RWPE2 (cell line): Measurements from ENCODE around the gene C10orf95.

Experiments
- ATAC-seq: fragments of 200-7000 bp; cut with Tn5 transposase; 3 replicates; pipeline ENCODE4 v1.9.1; 2021; ENCODE audit warnings: low read depth
- DNase-seq: peaks from one replicate; pipeline ENCODE4 v3.0.0-alpha.2; 2020; ENCODE audit warnings: low spot score
- H3K27ac ChIP-seq: fragments of 450-650 bp; 2 replicates; pipeline ENCODE4 v1.5.1; 2017; ENCODE audit warnings: mild to moderate bottlenecking; ENCODE audit not compliant: poor library complexity, severe bottlenecking
- H3K27me3 ChIP-seq: fragments of 250-450 bp; sonication (Bioruptor Pico); 2 replicates; pipeline ENCODE4 v1.5.1; 2021; ENCODE audit warnings: mild to moderate bottlenecking, moderate library complexity; ENCODE audit not compliant: insufficient read depth, poor library complexity, severe bottlenecking
- H3K36me3 ChIP-seq: fragments of 250-450 bp; sonication (Bioruptor Pico); 2 replicates; pipeline ENCODE4 v1.5.1; 2020; ENCODE audit warnings: low read depth, mild to moderate bottlenecking, moderate library complexity
- H3K4me1 ChIP-seq: fragments of 250-450 bp; sonication (Bioruptor Pico); 2 replicates; pipeline ENCODE4 v1.5.1; 2021; ENCODE audit warnings: mild to moderate bottlenecking, moderate library complexity; ENCODE audit not compliant: insufficient read depth, poor library complexity, severe bottlenecking
- H3K4me3 ChIP-seq: fragments of 250-450 bp; sonication (Bioruptor Pico); 2 replicates; pipeline ENCODE4 v1.5.1; 2021; ENCODE audit warnings: mild to moderate bottlenecking, moderate library complexity; ENCODE audit not compliant: severe bottlenecking
- H3K9me3 ChIP-seq: fragments of 250-450 bp; sonication (Bioruptor Pico); 2 replicates; pipeline ENCODE4 v1.5.1; 2021; ENCODE audit warnings: mild to moderate bottlenecking, moderate library complexity; ENCODE audit not compliant: severe bottlenecking
- TF ChIP-seq, protein P1 (sequence below): fragments of 450-650 bp; IDR thresholded peaks from one replicate; pipeline ENCODE4 v1.5.1; 2017; ENCODE audit warnings: mild to moderate bottlenecking, moderate library complexity; ENCODE audit not compliant: poor library complexity, severe bottlenecking

C10orf95 gene

DNA sequence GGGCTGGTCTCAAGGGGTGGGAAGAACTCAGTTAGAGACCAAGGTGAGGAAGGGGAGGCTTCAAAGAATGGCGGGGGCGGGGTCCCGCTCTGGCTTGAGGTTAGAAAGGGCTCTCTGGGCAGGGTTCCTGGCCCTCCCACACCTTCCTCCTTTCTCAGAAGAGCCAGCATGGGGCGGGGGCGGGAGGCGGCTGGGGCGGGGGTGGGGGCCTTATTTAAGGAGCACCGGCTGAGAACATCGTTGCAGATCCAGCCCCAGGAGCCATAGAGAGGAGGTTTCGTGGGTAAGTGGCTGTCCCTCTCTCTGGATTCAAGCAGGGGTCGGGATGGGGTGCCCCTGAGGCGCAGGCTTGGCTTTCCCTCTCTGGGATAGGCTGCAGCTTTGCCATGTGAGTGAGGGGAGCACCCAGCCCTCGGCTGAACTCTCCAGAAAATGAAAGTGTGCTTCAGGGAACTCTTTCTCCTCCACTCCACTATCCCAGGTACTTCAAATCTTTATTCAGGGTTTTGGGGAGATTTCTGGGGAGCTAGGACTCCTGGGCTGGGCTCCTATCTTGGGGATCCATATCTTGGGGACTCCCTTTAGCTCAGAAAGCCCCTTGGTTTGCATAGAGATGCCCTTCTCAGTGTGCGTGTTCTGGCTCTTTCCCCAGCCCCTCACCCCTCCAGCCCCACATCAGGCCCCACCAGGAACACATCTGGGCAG is 15.7 kb downstream of the C10orf95 start:
- peaks cover 5% of the 10 kb centered on the region for H3K36me3 ChIP-seq
- TF ChIP-seq, protein P1, sequence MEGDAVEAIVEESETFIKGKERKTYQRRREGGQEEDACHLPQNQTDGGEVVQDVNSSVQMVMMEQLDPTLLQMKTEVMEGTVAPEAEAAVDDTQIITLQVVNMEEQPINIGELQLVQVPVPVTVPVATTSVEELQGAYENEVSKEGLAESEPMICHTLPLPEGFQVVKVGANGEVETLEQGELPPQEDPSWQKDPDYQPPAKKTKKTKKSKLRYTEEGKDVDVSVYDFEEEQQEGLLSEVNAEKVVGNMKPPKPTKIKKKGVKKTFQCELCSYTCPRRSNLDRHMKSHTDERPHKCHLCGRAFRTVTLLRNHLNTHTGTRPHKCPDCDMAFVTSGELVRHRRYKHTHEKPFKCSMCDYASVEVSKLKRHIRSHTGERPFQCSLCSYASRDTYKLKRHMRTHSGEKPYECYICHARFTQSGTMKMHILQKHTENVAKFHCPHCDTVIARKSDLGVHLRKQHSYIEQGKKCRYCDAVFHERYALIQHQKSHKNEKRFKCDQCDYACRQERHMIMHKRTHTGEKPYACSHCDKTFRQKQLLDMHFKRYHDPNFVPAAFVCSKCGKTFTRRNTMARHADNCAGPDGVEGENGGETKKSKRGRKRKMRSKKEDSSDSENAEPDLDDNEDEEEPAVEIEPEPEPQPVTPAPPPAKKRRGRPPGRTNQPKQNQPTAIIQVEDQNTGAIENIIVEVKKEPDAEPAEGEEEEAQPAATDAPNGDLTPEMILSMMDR = no peak
- H3K9me3 ChIP-seq = no peaks in the 10 kb centered on the region
- peaks cover 10% of the 10 kb centered on the region for H3K4me1 ChIP-seq
- H3K4me3 ChIP-seq = no peak overlapping the region
- DNase-seq = no peak
- no peak for ATAC-seq
- H3K27me3 ChIP-seq = no peaks in the 10 kb centered on the region
- H3K27ac ChIP-seq = no peak overlapping the region

DNA sequence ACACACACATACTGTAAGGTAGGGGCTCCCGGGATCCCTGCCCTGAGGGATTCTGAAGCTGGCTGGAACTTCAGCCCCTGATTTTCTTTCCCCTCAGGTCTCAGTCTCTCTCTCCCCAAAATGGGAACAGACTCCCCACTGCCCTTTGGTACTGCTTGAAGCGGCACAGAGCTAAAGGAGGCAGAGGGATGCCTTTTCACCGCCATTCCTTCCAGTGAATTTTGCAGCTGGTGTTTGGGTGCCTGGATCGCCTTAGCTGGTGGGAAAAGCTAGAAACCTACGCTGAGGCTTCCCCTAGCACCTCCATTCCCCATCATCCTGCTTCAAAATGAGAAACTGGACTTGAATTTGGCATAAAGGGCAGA is 16.2 kb downstream of the C10orf95 start:
- TF ChIP-seq, protein P1 = no peak
- no peaks in the 10 kb centered on the region for H3K27me3 ChIP-seq
- DNase-seq (no peak), ATAC-seq (no peak)
- peaks cover 11% of the 10 kb centered on the region for H3K36me3 ChIP-seq
- H3K27ac ChIP-seq = no peak overlapping the region
- H3K9me3 ChIP-seq = no peaks in the 10 kb centered on the region
- no peak overlapping the region for H3K4me3 ChIP-seq
- H3K4me1 ChIP-seq = peaks cover 10% of the 10 kb centered on the region

DNA sequence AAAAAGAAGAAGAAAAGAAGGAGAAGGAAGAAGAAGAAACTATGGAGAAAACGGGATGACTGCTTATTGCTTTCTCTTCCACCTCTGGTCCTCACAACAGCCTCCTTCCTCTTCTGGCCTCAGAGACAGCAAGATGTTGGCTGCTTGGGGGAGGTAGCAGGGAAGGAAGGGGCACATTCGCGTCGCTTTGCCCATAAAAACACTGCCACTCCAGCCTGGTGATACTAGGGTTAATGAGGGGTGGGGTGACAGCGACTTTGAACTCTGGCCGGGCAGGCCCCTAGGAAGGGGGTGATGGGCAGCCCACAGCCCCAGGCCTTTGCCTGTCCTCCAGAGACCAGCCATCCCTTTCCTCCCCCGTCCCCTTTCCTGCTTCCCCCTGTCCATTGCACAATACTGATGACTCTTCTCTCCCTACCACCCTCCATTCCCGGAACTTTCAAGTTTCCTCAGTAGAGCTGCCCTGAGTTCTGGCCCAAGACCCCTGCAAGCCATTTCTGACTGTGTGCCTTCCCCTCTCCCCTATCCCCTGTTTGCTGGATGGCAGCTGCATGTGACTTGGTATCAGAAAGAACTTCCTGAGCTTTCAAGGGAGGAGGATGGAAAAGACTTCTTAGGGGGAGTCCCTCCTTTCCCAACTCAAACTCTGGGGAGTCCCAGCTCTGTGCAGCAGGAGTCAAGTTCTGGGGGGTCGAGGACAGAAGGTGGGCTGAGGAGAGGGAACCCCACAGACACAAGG is 16.8 kb downstream of the C10orf95 start:
- DNase-seq (no peak), ATAC-seq (no peak)
- Histone ChIP-seq H3K9me3 (no peaks in the 10 kb centered on the region), H3K4me1 (peaks cover 10% of the 10 kb centered on the region), H3K27me3 (no peaks in the 10 kb centered on the region), H3K27ac (no peak overlapping the region), H3K4me3 (no peak overlapping the region), H3K36me3 (peaks cover 11% of the 10 kb centered on the region)
- TF ChIP-seq, protein P1 = no peak

DNA sequence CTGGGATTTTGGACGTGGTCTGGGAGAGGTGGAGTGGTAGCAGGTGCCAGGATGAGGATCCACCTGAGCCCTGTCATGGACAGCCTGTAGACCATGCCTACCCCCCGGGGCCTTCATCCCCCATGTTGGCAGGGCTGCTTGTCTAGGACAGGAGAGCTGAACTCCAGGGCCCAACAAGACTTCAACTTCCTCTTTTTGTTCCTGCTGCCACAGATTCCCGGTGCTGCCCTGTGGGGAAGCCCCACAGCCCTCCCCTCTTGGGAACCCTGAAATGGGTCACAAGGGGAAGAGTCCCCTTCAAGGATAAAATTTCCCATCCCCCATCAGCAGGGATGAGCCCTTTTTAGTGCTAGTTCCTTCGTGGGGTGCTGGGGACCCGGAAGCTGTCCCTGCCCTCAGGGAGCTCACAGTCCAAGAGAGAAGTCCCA is 17.7 kb downstream of the C10orf95 start:
- H3K4me3 ChIP-seq = no peak overlapping the region
- TF ChIP-seq, protein P1 = no peak

More for the DNA sequence above, 17.7 kb downstream of the C10orf95 start:
- no peaks in the 10 kb centered on the region for H3K9me3 ChIP-seq
- H3K4me1 ChIP-seq = peaks cover 10% of the 10 kb centered on the region
- H3K27me3 ChIP-seq = no peaks in the 10 kb centered on the region
- no peak for DNase-seq
- no peak overlapping the region for H3K27ac ChIP-seq
- no peak for ATAC-seq
- H3K36me3 ChIP-seq = peaks cover 11% of the 10 kb centered on the region
